ENCODE measurements around the gene ARL3. TPM values are rescaled to one million over a fixed set of nuclear protein-coding genes. Genes with fewer than 3 reads are reported as not detected.

ARL3 gene
- total RNA-seq, 1 experiment from 2014 or later, result 16.5 TPM

- H2BK15ac ChIP-seq (ENCODE audit: low read depth, low read length), result no peak overlapping the region
- H3K18ac ChIP-seq (ENCODE audit: insufficient read length, low read depth, low read length), result no peak overlapping the region
- Mint-ChIP-seq H3K4me1 (peaks cover 16 to 22% of the 10 kb centered on the region in 2 experiments), H3K27ac (no peak overlapping the region), H3K27me3 (ENCODE audit: low read depth) (no peaks in the 10 kb centered on the region), H3K36me3 (ENCODE audit: insufficient read depth in 1 of 3, low read depth in 3 of 3) (peaks cover 16 to 45% (median 34%) of the 10 kb centered on the region in 3 experiments; a peak in 6 of 7 replicates), H3K4me3 (no peak overlapping the region), H3K9me3 (no peaks in the 10 kb centered on the region)
- no peak overlapping the region for H2BK120ac ChIP-seq (ENCODE audit: low read depth, low read length, poor library complexity, severe bottlenecking)
- no peak overlapping the region for H3T11ph ChIP-seq (ENCODE audit: low read length)
- no peak overlapping the region for H3K56ac ChIP-seq (ENCODE audit: insufficient read length, low read depth, low read length)
- H3K14ac ChIP-seq (ENCODE audit: insufficient read depth, low read length), result no peak overlapping the region
- H3K79me1 ChIP-seq (ENCODE audit: insufficient read depth, low read depth, low read length, poor library complexity, severe bottlenecking), result no peaks in the 10 kb centered on the region
- no peaks in the 10 kb centered on the region for H3K79me2 ChIP-seq (ENCODE audit: insufficient read depth, low read length)
- H3K9me3 ChIP-seq (ENCODE audit: control insufficient read depth, low read depth, low read length), result no peaks in the 10 kb centered on the region
- no peak overlapping the region for H2BK5ac ChIP-seq (ENCODE audit: insufficient read length, low read length)
- no peak overlapping the region for H3K9ac ChIP-seq (ENCODE audit: extremely low read depth, insufficient read length, low read length)
- no peak for DNase-seq
- H3K23me2 ChIP-seq (ENCODE audit: insufficient read length, low read depth, low read length, poor library complexity, severe bottlenecking), result no peaks in the 10 kb centered on the region
- H3K4me1 ChIP-seq (ENCODE audit: insufficient read depth, low read length), result no peaks in the 10 kb centered on the region; the same call in 1 of the 2 replicates
- no peak overlapping the region for H3K4me2 ChIP-seq (ENCODE audit: insufficient read depth, insufficient read length, low read length)
- no peak overlapping the region for H4K8ac ChIP-seq (replicated peaks; ENCODE audit: insufficient read length, low read depth, low read length)
- H2AFZ ChIP-seq (ENCODE audit: low read length), result no peak overlapping the region
- TF ChIP-seq, protein P1, sequence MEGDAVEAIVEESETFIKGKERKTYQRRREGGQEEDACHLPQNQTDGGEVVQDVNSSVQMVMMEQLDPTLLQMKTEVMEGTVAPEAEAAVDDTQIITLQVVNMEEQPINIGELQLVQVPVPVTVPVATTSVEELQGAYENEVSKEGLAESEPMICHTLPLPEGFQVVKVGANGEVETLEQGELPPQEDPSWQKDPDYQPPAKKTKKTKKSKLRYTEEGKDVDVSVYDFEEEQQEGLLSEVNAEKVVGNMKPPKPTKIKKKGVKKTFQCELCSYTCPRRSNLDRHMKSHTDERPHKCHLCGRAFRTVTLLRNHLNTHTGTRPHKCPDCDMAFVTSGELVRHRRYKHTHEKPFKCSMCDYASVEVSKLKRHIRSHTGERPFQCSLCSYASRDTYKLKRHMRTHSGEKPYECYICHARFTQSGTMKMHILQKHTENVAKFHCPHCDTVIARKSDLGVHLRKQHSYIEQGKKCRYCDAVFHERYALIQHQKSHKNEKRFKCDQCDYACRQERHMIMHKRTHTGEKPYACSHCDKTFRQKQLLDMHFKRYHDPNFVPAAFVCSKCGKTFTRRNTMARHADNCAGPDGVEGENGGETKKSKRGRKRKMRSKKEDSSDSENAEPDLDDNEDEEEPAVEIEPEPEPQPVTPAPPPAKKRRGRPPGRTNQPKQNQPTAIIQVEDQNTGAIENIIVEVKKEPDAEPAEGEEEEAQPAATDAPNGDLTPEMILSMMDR (conservative IDR thresholded peaks at IDR 0.05), result no peak
- H3K23ac ChIP-seq (ENCODE audit: insufficient read length, low read depth, low read length), result no peak overlapping the region
- no peak overlapping the region for H3K27ac ChIP-seq (ENCODE audit: insufficient read length, low read depth, low read length)
- no peak overlapping the region for H2BK20ac ChIP-seq (ENCODE audit: low read depth, low read length, poor library complexity, severe bottlenecking)
- H4K91ac ChIP-seq (ENCODE audit: insufficient read length, low read depth, low read length), result no peak overlapping the region
- no peaks in the 10 kb centered on the region for H3K27me3 ChIP-seq (ENCODE audit: insufficient read depth, low read length)
- no CpG with 5 or more reads among the region's 4 CpGs for WGBS (ENCODE audit: extremely low coverage, insufficient read length, low lambda C conversion rate)
- H4K20me1 ChIP-seq (ENCODE audit: control insufficient read depth, insufficient read depth, insufficient read length), result no peaks in the 10 kb centered on the region
- no peak overlapping the region for H2AK5ac ChIP-seq (ENCODE audit: insufficient read length, low read length)
- H2BK12ac ChIP-seq (ENCODE audit: insufficient read length, low read depth, low read length), result no peak overlapping the region
- no peak overlapping the region for H3K4ac ChIP-seq (ENCODE audit: low read depth, low read length)
- no peak overlapping the region for H4K5ac ChIP-seq (ENCODE audit: insufficient read length, low read depth, low read length)
These were observed 31.2 kb downstream of the ARL3 start for GRCh38 chr10:102682981-102683380.
